Stimulated activated CD4-positive, alpha-beta T cell treated with anti-CD3 and anti-CD28 coated beads, Interleukin-1b, Interleukin-23, amount 100 ng/mL, for 24 hours (primary cell): Measurements from ENCODE around the gene PCSK5.
"Not testable (repeated sequence)": the region's sequence is repeated elsewhere in the genome, so short reads cannot be mapped to it uniquely, and the experiment has no call there.

Experiments
- DNase-seq, 4 experiments: peaks; one replicate each; pipeline ENCODE4 v3.0.0-alpha.2; 2020; ENCODE audit warnings: low read depth in 4 of 4, low spot score in 1 of 4

PCSK5 gene

DNA sequence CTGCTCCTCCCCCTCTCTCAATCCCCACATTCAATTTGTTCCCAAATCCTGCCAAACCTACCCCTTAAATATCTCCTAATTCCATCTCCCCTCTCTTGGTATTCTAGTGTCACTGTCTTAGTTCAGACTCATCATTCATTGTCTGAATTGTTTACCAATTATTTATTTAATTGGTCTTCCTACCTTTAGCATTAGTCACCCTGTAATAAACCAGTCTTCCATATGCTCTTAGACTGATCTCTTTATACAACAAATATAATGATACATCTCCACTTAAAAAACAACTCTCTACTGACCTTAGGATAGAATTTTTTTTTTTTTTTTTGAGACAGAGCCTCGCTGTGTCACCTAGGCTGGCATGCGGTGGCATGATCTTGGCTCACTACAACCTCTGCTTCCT, 452.4 kb downstream of the PCSK5 start:
- DNase-seq: no peak

DNA sequence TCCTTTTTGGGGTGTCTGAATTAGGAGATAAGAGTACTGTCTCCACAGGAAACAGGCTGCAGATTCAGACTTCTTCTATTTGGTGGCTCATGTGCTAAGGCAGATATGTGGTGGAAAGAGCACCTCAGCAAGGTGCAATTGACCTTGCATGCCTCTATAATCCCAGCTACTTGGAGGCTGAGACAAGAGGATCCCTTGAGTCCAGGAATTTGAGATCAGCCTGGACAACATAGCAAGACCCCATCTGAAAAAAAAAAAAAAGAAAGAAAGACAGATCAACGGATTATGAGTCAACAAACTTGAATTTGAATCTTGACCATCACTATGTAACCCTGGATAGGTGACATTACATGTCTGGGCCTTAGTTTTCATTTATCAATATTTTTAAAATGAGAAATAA, 459.4 kb downstream of the PCSK5 start:
- DNase-seq: no peak

DNA sequence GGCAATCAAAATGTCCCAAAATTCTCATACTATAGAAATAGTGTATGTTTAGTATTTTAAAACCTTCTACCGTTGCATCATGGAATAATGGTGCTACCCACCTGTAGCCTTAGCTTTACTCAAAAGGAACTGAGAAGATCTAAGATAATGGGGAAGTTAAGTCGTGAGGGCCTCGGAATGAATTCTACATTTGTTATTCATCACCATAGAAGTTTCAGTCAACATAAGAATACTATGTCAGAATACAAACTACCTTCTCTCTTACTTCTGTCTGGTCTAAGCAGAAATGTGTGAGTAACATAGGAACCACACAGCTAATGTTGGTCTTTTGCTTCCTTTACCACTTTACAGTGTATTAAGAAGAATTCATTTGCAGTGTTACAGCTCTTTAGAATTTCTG, 460.5 kb downstream of the PCSK5 start:
- DNase-seq: no peak

- DNase-seq: no peak
These were observed 461.6 kb downstream of the PCSK5 start for GRCh38 chr9:76352026-76352620.

- DNase-seq: no peak
These were observed 462.8 kb downstream of the PCSK5 start for GRCh38 chr9:76353280-76353679.

- DNase-seq: no peak
These were observed 463.7 kb downstream of the PCSK5 start for GRCh38 chr9:76354221-76354620.

DNA sequence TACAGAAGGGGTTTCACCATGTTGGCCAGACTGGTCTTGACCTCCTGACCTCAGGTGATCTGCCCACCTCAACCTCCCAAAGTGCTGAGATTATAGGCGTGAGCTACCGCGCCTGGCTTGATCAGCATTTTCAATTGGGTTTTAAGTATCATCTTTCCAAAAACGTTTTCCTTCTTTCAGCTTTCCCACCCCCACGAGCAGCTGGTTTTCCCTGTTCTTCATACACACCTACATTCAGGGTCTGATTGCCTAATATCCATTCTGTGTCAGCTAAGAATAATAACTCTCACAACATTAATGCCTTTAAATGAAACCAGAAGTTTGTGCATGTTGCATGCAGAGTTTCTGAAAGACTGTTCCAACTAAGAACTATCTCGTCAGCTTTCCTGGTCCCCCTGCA, 465.4 kb downstream of the PCSK5 start:
- no peak for DNase-seq

- no peak for DNase-seq
These were observed 467.1 kb downstream of the PCSK5 start for GRCh38 chr9:76357555-76357954.

GRCh38 chr9:76358628-76359280, 468.3 kb downstream of the PCSK5 start:
- no peak for DNase-seq

- no peak for DNase-seq
These were observed 468.9 kb downstream of the PCSK5 start for GRCh38 chr9:76359365-76359764.

- DNase-seq: no peak
These were observed 469.3 kb downstream of the PCSK5 start for GRCh38 chr9:76359766-76360165.

DNA sequence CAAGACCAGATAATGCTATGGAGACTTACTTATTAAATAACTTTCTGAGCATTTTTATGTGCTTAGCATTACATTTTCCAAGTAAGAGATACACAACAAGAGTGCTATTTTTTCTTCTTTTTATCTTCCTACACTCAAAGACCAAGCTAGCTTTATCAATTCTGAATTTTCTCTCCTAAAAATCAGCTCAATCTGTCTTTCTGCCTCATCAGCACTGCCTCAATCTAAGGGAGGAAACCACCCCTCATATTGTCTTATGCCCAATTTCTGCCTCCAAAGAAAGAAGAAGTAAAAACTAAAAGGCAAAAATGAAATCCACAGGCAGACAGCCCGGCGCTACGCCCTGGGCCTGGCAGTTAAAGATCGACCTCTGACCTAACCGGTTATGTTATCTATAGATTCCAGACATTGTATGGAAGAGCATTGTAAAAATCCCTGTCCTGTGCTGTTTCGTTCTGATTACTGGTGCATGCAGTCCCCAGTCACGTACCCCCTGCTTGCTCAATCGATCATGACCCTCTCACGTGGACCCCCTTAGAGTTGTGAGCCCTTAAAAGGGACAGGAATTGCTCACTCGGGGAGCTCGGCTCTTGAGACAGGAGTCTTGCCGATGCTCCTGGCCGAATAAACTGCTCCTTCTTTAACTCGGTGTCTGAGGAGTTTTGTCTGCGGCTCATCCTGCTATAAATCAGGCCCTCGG, 472.0 kb downstream of the PCSK5 start:
- not testable (repeated sequence) for DNase-seq

GRCh38 chr9:76363032-76363395, 472.5 kb downstream of the PCSK5 start:
- DNase-seq: no peak

- DNase-seq: no peak
These were observed 474.6 kb downstream of the PCSK5 start for GRCh38 chr9:76365028-76365427.

- DNase-seq: no peak
These were observed 475.8 kb downstream of the PCSK5 start for GRCh38 chr9:76366275-76366674.

DNA sequence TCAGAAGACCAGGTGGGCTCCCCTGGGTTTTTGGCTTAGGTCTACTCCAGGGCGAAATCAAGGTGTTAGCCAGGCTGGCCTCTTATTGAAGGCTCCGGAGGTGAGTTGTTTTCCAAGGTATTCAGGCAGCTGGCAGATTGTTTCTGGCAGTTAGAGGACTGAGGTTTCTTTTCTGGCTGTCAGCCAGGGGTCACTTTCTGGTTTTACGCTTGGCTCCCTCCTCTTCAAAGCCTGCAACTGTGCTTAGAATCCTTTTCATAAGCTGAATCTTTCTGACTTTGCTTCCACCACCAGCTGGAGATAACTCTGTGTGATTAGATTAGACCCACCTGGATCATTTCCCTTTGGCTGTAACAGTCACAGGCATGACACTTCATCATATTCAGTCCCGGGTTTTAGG, 479.1 kb downstream of the PCSK5 start:
- DNase-seq: no peak

- DNase-seq: no peak
These were observed 480.0 kb downstream of the PCSK5 start for GRCh38 chr9:76370396-76371023.

DNA sequence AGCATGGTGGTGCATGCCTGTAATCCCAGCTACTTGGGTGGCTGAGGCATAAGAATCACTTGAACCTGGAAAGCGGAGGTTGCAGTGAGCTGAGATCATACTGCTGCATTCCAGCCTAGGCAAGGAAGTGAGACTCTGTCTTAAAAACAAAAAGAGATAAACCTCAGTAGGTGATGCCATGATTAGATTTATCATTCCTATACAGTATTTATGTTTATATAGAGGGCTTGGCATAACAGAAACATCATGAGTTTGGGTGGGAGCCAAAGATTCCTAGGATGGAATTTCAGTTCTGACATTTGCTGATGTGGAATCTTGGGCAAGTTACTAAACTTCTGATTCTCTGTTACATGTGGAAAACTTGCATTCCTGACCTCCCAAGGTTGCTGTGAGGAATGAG, 481.4 kb downstream of the PCSK5 start:
- no peak for DNase-seq

DNA sequence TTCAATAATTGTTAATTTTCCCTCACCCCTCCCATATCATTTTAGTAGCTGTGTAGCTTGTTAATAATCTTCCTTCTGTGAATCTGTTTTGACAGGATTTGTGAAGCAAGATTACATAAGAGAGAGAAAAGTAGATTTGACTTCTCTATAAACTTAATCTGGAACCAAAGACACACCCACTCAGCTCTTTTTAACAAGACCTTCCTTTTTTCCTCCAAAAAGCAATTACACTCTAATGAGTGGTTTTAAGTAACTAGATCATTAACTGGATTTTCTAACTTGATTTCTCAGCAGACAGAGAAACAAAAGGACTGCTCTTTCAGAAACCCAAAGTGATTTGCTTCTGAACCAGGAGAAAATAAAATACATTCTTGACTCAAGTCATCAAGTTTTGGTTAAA, 481.9 kb downstream of the PCSK5 start:
- DNase-seq: no peak

DNA sequence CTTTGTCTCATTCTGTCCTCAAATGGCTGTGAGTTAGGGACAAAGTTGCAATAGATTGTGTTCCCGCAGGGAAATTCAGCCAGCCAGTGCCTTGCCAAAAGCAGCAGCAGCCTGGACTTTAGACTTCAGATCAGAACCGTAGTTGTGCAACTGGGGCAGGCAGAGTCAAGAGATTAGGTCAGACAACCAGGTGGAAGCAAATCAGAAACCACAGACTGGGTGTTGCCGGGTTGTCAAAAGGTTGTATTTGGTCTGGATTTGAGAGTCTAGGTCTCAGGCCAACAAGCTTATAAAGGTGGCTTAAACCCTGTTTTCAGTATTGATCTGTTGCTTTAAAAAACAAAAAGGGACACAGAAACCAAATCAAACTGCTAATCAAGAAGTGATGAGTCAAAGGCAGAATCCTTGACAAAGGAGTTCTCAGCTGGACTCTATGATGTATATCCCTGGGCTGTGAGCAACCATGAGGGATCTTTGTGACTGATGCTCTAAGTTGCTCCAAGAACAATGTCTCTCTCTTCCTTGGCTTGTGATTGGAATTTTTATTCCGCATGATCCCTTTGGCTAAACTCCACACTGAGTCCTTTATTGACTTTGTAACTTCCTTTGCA, 482.8 kb downstream of the PCSK5 start:
- no peak for DNase-seq

GRCh38 chr9:76373784-76374474, 483.5 kb downstream of the PCSK5 start:
- no peak for DNase-seq
